GF-D8 (cell line): ENCODE measurements around the gene DAPK1.

Experiments used
- DNase-seq: peaks from one replicate; lab custom pipeline; 2025; lab: John Stamatoyannopoulos, UW

Gene DAPK1

GRCh38 chr9:87613265-87614111 lies 115.8 kb downstream of the DAPK1 start:
- no peak for DNase-seq

- DNase-seq, result peak; percentile 54
These were observed 116.7 kb downstream of the DAPK1 start for GRCh38 chr9:87614397-87614796.

- DNase-seq, result no peak
These were observed 117.5 kb downstream of the DAPK1 start for GRCh38 chr9:87615136-87615535.

GRCh38 chr9:87615547-87616148 lies 118.0 kb downstream of the DAPK1 start:
- DNase-seq, result no peak

GRCh38 chr9:87618226-87618625 lies 120.6 kb downstream of the DAPK1 start:
- no peak for DNase-seq

GRCh38 chr9:87618931-87619330 lies 121.3 kb downstream of the DAPK1 start:
- DNase-seq, result no peak

- no peak for DNase-seq
These were observed 121.7 kb downstream of the DAPK1 start for GRCh38 chr9:87619346-87619745.

GRCh38 chr9:87620731-87621322 lies 123.2 kb downstream of the DAPK1 start:
- no peak for DNase-seq

GRCh38 chr9:87622098-87622497 lies 124.4 kb downstream of the DAPK1 start:
- DNase-seq, result no peak

GRCh38 chr9:87622923-87623322 lies 125.3 kb downstream of the DAPK1 start:
- DNase-seq, result no peak

GRCh38 chr9:87628346-87628745 lies 130.7 kb downstream of the DAPK1 start:
- no peak for DNase-seq

GRCh38 chr9:87629104-87629503 lies 131.4 kb downstream of the DAPK1 start:
- DNase-seq, result no peak

GRCh38 chr9:87630266-87630665 lies 132.6 kb downstream of the DAPK1 start:
- DNase-seq, result no peak

- no peak for DNase-seq
These were observed 133.2 kb downstream of the DAPK1 start for GRCh38 chr9:87630846-87631245.

GRCh38 chr9:87635656-87636501 lies 138.2 kb downstream of the DAPK1 start:
- DNase-seq, result no peak

- no peak for DNase-seq
These were observed 140.6 kb downstream of the DAPK1 start for GRCh38 chr9:87638292-87638691.

GRCh38 chr9:87639949-87640348 lies 142.3 kb downstream of the DAPK1 start:
- no peak for DNase-seq

GRCh38 chr9:87640385-87640795 lies 142.7 kb downstream of the DAPK1 start:
- DNase-seq, result no peak

- no peak for DNase-seq
These were observed 143.4 kb downstream of the DAPK1 start for GRCh38 chr9:87641067-87641466.

GRCh38 chr9:87642330-87643106 lies 144.9 kb downstream of the DAPK1 start:
- no peak for DNase-seq

- DNase-seq, result no peak
These were observed 145.5 kb downstream of the DAPK1 start for GRCh38 chr9:87643107-87643650.
